ENCODE results near the gene FZD8. TPM values are rescaled to one million over a fixed set of nuclear protein-coding genes. Genes with fewer than 3 reads are reported as not detected.

Gene FZD8
- total RNA-seq, 1 experiment from 2014 or later: 0.22 TPM

GRCh38 chr10:35650894-35651293, 8.8 kb upstream of the FZD8 start:
- Histone ChIP-seq H4K20me1 (ENCODE audit: insufficient read depth) (no peaks in the 10 kb centered on the region), H2AFZ (ENCODE audit: low read depth, low read length, poor library complexity, severe bottlenecking) (no peak overlapping the region), H3K27ac (ENCODE audit: low read depth, low read length) (no peak overlapping the region), H3K9ac (ENCODE audit: low read length) (no peak overlapping the region), H3K9me2 (ENCODE audit: insufficient read depth) (no peaks in the 10 kb centered on the region), H3K79me2 (ENCODE audit: insufficient read depth, low read length) (no peaks in the 10 kb centered on the region), H3K4me3 (replicated peaks in 1 of 2; ENCODE audit: low read depth in 1 of 2, low read length in 2 of 2) (no peak overlapping the region), H3K36me3 (ENCODE audit: control insufficient read depth in 1 of 2, insufficient read depth in 2 of 2, low read length in 2 of 2) (no peaks in the 10 kb centered on the region), H3K9me3 (ENCODE audit: control insufficient read depth in 1 of 2, insufficient read depth in 1 of 2, low read depth in 1 of 2, low read length in 2 of 2) (no peaks in the 10 kb centered on the region), H3K4me2 (ENCODE audit: low read length) (no peak overlapping the region), H3K27me3 (ENCODE audit: insufficient read depth, low read length) (peaks cover 9% of the 10 kb centered on the region), H3K4me1 (ENCODE audit: control insufficient read depth in 1 of 2, insufficient read depth in 2 of 2, low read length in 2 of 2) (no peaks in the 10 kb centered on the region)
- CTCF ChIA-PET: no interaction called here
- DNase-seq (ENCODE audit: low read depth, low spot score) (no peak), ATAC-seq (no peak)
- TF ChIP-seq FOSL1 (IDR thresholded peaks at IDR 0.05; ENCODE audit: low read depth): no peak
- TF ChIP-seq ELF1 (IDR thresholded peaks at IDR 0.05; ENCODE audit: borderline replicate concordance, low read depth): no peak
- no peak for TF ChIP-seq ZFX (IDR thresholded peaks at IDR 0.05)
- no peak for TF ChIP-seq JUND (IDR thresholded peaks at IDR 0.05)
- no peak for TF ChIP-seq POLR2AphosphoS5 (IDR thresholded peaks at IDR 0.05; ENCODE audit: low read depth, low read length)
- TF ChIP-seq POLR2A (IDR thresholded peaks at IDR 0.05; ENCODE audit: borderline replicate concordance, extremely low read depth, insufficient read depth, insufficient read length): no peak
- TF ChIP-seq YY1 (IDR thresholded peaks at IDR 0.05; ENCODE audit: extremely low read depth, insufficient replicate concordance, low read depth, low read length): no peak
- no peak for TF ChIP-seq CTCF (IDR thresholded peaks at IDR 0.05 in 2 of 3, conservative IDR thresholded peaks at IDR 0.05 in 1 of 3; ENCODE audit: borderline replicate concordance in 1 of 3, insufficient read depth in 1 of 3, low read depth in 2 of 3, low read length in 2 of 3)
- TF ChIP-seq CEBPB (IDR thresholded peaks at IDR 0.05; ENCODE audit: low read depth): no peak
- TF ChIP-seq SP1 (IDR thresholded peaks at IDR 0.05; ENCODE audit: low read depth): no peak
- no peak for TF ChIP-seq EGR1 (IDR thresholded peaks at IDR 0.05; ENCODE audit: low read depth)
- no peak for TF ChIP-seq ZNF274 (IDR thresholded peaks at IDR 0.05; ENCODE audit: low read depth, low read length)
- no peak for TF ChIP-seq TCF7L2 (IDR thresholded peaks at IDR 0.05; ENCODE audit: borderline replicate concordance, extremely low read depth, insufficient read depth, insufficient read length)
- TF ChIP-seq ATF3 (IDR thresholded peaks at IDR 0.05): no peak
- no peak for TF ChIP-seq EZH2 (IDR thresholded peaks at IDR 0.05)
- no peak for TF ChIP-seq EZH2phosphoT487 (IDR thresholded peaks at IDR 0.05; ENCODE audit: borderline replicate concordance)
- POLR2A ChIA-PET: no interaction called here
- intact Hi-C loops (cut with micrococcal nuclease): no loop called here
- RAD21 ChIA-PET (ENCODE audit: low non-redundant PET in 1 of 2, low total read pairs in 2 of 2, uncharacterized antibody in 2 of 2, unreplicated experiment in 2 of 2): no interaction called here
- no TSS peak for BruUV-seq (replicated peaks)

All from HCT116 (cell line).